BLaER1 treated with 17β-estradiol and CSF1 and Interleukin-3, amounts not matched to agents 10 nM and 100 nM (cell line): ENCODE results near the gene TBC1D8.

ENCODE experiments used
- H3K27ac ChIP-seq, 11 experiments: shearing (Covaris generic); formaldehyde crosslinking; 2 replicates each; pipeline ENCODE4 v1.8.1; 2022
- H3K27me3 ChIP-seq, 11 experiments: shearing (Covaris generic); formaldehyde crosslinking; 2 replicates each; pipeline ENCODE4 v1.8.1; 2022
- H3K36me3 ChIP-seq, 11 experiments: shearing (Covaris generic); formaldehyde crosslinking; 2 replicates each; pipeline ENCODE4 v1.8.1; 2022
- H3K4me1 ChIP-seq, 10 experiments: shearing (Covaris generic); formaldehyde crosslinking; 2 replicates each; pipeline ENCODE4 v1.8.1; 2022
- H3K4me2 ChIP-seq, 11 experiments: shearing (Covaris generic); formaldehyde crosslinking; 2 replicates each; pipeline ENCODE4 v1.8.1; 2022
- H3K4me3 ChIP-seq, 10 experiments: shearing (Covaris generic); formaldehyde crosslinking; 2 replicates each; pipeline ENCODE4 v1.8.1; 2022
- H3K9ac ChIP-seq, 11 experiments: shearing (Covaris generic); formaldehyde crosslinking; 2 replicates each; pipeline ENCODE4 v1.8.1; 2022
- H3K9me3 ChIP-seq, 11 experiments: shearing (Covaris generic); formaldehyde crosslinking; replicated peaks in 1 of 11; 2 replicates each; pipeline ENCODE4 v1.8.1; 2022
- H4K20me1 ChIP-seq, 11 experiments: shearing (Covaris generic); formaldehyde crosslinking; 2 replicates each; pipeline ENCODE4 v1.8.1; 2022
- Cebpa-rat ChIP-seq, 11 experiments: shearing (Covaris generic); IDR thresholded peaks; 2 replicates each; pipeline ENCODE4 v1.8.1; 2022

Gene TBC1D8

GRCh38 chr2:100989666-100990065 lies 161.5 kb downstream of the TBC1D8 start:
- no peak for TF ChIP-seq Cebpa-rat (IDR thresholded peaks at IDR 0.05)
- no peak overlapping the region for H3K4me3 ChIP-seq
- H3K36me3 ChIP-seq, result no peaks in the 10 kb centered on the region
- H4K20me1 ChIP-seq, result no peaks in the 10 kb centered on the region
- no peaks in the 10 kb centered on the region for H3K9me3 ChIP-seq
- H3K27me3 ChIP-seq, result no peaks in the 10 kb centered on the region
- H3K9ac ChIP-seq, result no peak overlapping the region
- H3K27ac ChIP-seq, result no peak overlapping the region
- H3K4me1 ChIP-seq, result no peaks in the 10 kb centered on the region
- no peak overlapping the region for H3K4me2 ChIP-seq

- Histone ChIP-seq H3K9ac (no peak overlapping the region), H3K4me3 (no peak overlapping the region), H3K4me1 (no peaks in the 10 kb centered on the region), H3K4me2 (no peak overlapping the region), H3K27me3 (no peaks in the 10 kb centered on the region), H3K9me3 (no peaks in the 10 kb centered on the region), H3K27ac (no peak overlapping the region), H4K20me1 (no peaks in the 10 kb centered on the region), H3K36me3 (no peaks in the 10 kb centered on the region)
- no peak for TF ChIP-seq Cebpa-rat (IDR thresholded peaks at IDR 0.05)
These were observed 162.4 kb downstream of the TBC1D8 start for GRCh38 chr2:100988630-100989417.

- Histone ChIP-seq H3K4me1 (no peaks in the 10 kb centered on the region), H3K9ac (no peak overlapping the region), H3K27me3 (no peaks in the 10 kb centered on the region), H4K20me1 (no peaks in the 10 kb centered on the region; a peak in 1 of 22 replicates), H3K9me3 (no peaks in the 10 kb centered on the region), H3K4me2 (no peak overlapping the region), H3K27ac (no peak overlapping the region), H3K36me3 (no peaks in the 10 kb centered on the region), H3K4me3 (no peak overlapping the region)
- no peak for TF ChIP-seq Cebpa-rat (IDR thresholded peaks at IDR 0.05)
These were observed 163.2 kb downstream of the TBC1D8 start for GRCh38 chr2:100987974-100988373.

GRCh38 chr2:100987536-100987935 lies 163.6 kb downstream of the TBC1D8 start:
- TF ChIP-seq Cebpa-rat (IDR thresholded peaks at IDR 0.05), result no peak
- no peaks in the 10 kb centered on the region; a peak in 1 of 22 replicates for H4K20me1 ChIP-seq
- no peak overlapping the region for H3K4me2 ChIP-seq
- H3K27me3 ChIP-seq, result no peaks in the 10 kb centered on the region
- H3K4me1 ChIP-seq, result no peaks in the 10 kb centered on the region
- no peak overlapping the region for H3K27ac ChIP-seq
- H3K4me3 ChIP-seq, result no peak overlapping the region
- H3K36me3 ChIP-seq, result no peaks in the 10 kb centered on the region
- H3K9me3 ChIP-seq, result no peaks in the 10 kb centered on the region
- H3K9ac ChIP-seq, result no peak overlapping the region

- Histone ChIP-seq H3K27ac (no peak overlapping the region), H3K4me1 (peaks cover under 1 to 5% (median 3%) of the 10 kb centered on the region in 10 experiments; a peak in 16 of 20 replicates), H4K20me1 (no peaks in the 10 kb centered on the region; a peak in 1 of 22 replicates), H3K4me3 (no peak overlapping the region), H3K36me3 (no peaks in the 10 kb centered on the region), H3K9me3 (no peaks in the 10 kb centered on the region), H3K4me2 (no peak overlapping the region), H3K9ac (0 out of 22 replicates have a peak overlapping the region, but pooled peaks of 1 of the 11 experiments have one; percentile 11), H3K27me3 (no peaks in the 10 kb centered on the region)
- no peak for TF ChIP-seq Cebpa-rat (IDR thresholded peaks at IDR 0.05)
These were observed 165.0 kb downstream of the TBC1D8 start for GRCh38 chr2:100986157-100986556.

- no peaks in the 10 kb centered on the region for H3K27me3 ChIP-seq
- no peak overlapping the region for H3K27ac ChIP-seq
- no peak overlapping the region for H3K4me2 ChIP-seq
- H3K9ac ChIP-seq, result no peak overlapping the region
- TF ChIP-seq Cebpa-rat (IDR thresholded peaks at IDR 0.05), result no peak
- no peak overlapping the region for H3K4me3 ChIP-seq
- no peaks in the 10 kb centered on the region for H3K9me3 ChIP-seq
- H3K4me1 ChIP-seq, result peaks cover 4 to 16% (median 14%) of the 10 kb centered on the region in 10 experiments; a peak in 17 of 20 replicates
- no peaks in the 10 kb centered on the region for H3K36me3 ChIP-seq
- H4K20me1 ChIP-seq, result no peaks in the 10 kb centered on the region; a peak in 1 of 22 replicates
These were observed 166.3 kb downstream of the TBC1D8 start for GRCh38 chr2:100984892-100985307.

- Histone ChIP-seq H3K9ac (no peak overlapping the region; a peak in 1 of 22 replicates), H3K4me2 (no peak overlapping the region), H3K27ac (no peak overlapping the region), H3K9me3 (no peaks in the 10 kb centered on the region), H3K4me1 (peaks cover 14 to 27% (median 25%) of the 10 kb centered on the region in 10 experiments), H4K20me1 (no peaks in the 10 kb centered on the region; a peak in 1 of 22 replicates), H3K36me3 (no peaks in the 10 kb centered on the region), H3K4me3 (no peak overlapping the region), H3K27me3 (no peaks in the 10 kb centered on the region)
- TF ChIP-seq Cebpa-rat (IDR thresholded peaks at IDR 0.05), result no peak
These were observed 167.4 kb downstream of the TBC1D8 start for GRCh38 chr2:100983684-100984310.

- Histone ChIP-seq H3K36me3 (no peaks in the 10 kb centered on the region), H3K4me2 (no peak overlapping the region), H3K27ac (no peak overlapping the region), H3K9me3 (no peaks in the 10 kb centered on the region), H4K20me1 (no peaks in the 10 kb centered on the region; a peak in 1 of 22 replicates), H3K4me3 (no peak overlapping the region), H3K9ac (peak overlapping the region in 1 of 11 experiments; percentile 5; a peak in 1 of 22 replicates), H3K4me1 (peaks cover 19 to 33% (median 31%) of the 10 kb centered on the region in 10 experiments), H3K27me3 (no peaks in the 10 kb centered on the region)
- no peak for TF ChIP-seq Cebpa-rat (IDR thresholded peaks at IDR 0.05)
These were observed 168.0 kb downstream of the TBC1D8 start for GRCh38 chr2:100983201-100983600.

- Histone ChIP-seq H3K36me3 (no peaks in the 10 kb centered on the region), H3K9me3 (no peaks in the 10 kb centered on the region), H3K4me2 (no peak overlapping the region), H3K4me3 (no peak overlapping the region), H3K4me1 (peaks cover 27 to 41% (median 38%) of the 10 kb centered on the region in 10 experiments), H3K27me3 (no peaks in the 10 kb centered on the region), H3K9ac (0 out of 22 replicates have a peak overlapping the region, but pooled peaks of 1 of the 11 experiments have one; percentile 5), H3K27ac (no peak overlapping the region), H4K20me1 (no peaks in the 10 kb centered on the region; a peak in 1 of 22 replicates)
- no peak for TF ChIP-seq Cebpa-rat (IDR thresholded peaks at IDR 0.05)
These were observed 168.7 kb downstream of the TBC1D8 start for GRCh38 chr2:100982431-100982861.
